ENCODE results near the gene PIP5K1C.

Gene PIP5K1C

DNA sequence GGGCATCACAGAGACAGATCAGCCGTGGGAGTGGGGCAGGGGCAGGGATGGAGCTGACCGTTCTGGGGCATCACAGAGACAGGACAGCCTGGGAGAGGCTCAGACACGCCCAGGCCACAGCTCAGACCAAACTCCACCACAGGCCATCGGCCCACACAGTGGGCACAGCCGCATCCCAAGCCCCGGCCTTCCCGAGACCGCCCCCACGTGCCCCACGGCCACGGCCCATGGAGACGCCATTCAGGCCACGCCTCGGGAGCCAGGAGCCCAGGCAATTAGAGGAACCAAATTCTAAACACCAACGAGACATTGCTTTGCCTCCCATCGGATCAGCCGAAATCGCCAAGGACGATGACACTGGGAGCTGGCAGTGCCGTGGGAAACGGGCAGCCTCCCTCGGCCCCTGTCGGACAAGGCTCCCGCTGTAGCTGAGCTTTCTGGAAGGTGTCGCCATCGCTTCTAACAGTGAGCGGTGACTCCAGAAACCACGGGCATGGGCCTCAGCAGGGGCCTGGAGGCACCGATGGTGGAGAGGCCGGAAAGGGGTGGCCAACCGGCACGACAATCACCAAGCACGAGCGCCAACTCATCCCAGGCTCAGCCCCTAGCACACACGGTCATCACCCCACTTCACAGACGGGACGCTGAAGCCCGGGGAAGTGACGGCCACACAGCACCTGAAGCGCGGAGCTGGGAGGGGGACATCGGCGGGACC is 2.4 kb downstream of the PIP5K1C start:
- no peak overlapping the region for H3K9ac ChIP-seq (ENCODE audit: low read depth, low read length)
- no peak overlapping the region for H3K4me3 ChIP-seq (ENCODE audit: low read depth, low read length)
- no peaks in the 10 kb centered on the region for H3K4me1 ChIP-seq (ENCODE audit: control insufficient read depth, insufficient read depth, low read length)
- no peaks in the 10 kb centered on the region for H3K9me3 ChIP-seq (ENCODE audit: control insufficient read depth, insufficient read depth, low read length)
- peaks cover 5% of the 10 kb centered on the region for H3K36me3 ChIP-seq (ENCODE audit: control insufficient read depth, insufficient read depth, low read length)
- no peaks in the 10 kb centered on the region for H3K27me3 ChIP-seq (ENCODE audit: control insufficient read depth, insufficient read depth, low read length)

DNA sequence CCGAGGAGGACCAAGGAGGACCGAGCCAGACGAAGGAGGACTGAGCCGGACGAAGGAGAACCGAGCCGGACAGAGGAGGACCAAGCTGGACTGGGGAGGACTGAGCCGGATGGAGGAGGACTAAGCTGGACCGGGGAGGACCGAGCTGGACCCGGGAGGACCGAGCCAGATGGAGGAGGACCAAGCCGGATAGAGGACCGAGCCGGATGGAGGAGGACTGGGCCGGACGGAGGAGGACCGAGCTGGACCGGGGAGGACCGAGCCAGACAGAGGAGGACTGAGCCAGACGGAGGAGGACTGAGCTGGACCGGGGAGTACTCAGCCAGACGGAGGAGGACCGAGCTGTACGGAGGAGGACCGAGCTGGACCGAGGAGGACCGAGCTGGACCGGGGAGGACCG is 3.2 kb downstream of the PIP5K1C start:
- Histone ChIP-seq H3K4me3 (ENCODE audit: low read depth, low read length) (no peak overlapping the region), H3K9me3 (ENCODE audit: control insufficient read depth, insufficient read depth, low read length) (no peaks in the 10 kb centered on the region)

DNA sequence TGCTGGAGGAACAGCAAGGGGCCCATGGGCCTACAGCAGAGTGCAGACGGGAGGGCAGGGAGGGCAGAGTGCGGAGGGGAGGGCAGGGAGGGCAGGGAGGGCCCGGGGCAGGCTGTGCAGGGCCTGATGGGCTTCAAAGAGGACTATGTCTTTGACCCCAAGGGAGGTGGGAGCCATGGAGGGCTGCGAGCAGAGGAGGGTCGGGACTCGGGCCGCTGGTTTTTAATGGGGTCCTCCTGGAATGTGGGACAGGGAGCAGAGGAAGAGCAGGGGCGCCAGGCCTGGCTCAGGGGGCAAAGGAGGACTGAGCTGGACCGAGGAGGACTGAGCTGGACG is 3.6 kb downstream of the PIP5K1C start:
- Histone ChIP-seq H3K36me3 (ENCODE audit: control insufficient read depth, insufficient read depth, low read length) (peaks cover 5% of the 10 kb centered on the region), H3K4me1 (ENCODE audit: control insufficient read depth, insufficient read depth, low read length) (no peaks in the 10 kb centered on the region), H3K9me3 (ENCODE audit: control insufficient read depth, insufficient read depth, low read length) (no peaks in the 10 kb centered on the region), H3K9ac (ENCODE audit: low read depth, low read length) (no peak overlapping the region), H3K27me3 (ENCODE audit: control insufficient read depth, insufficient read depth, low read length) (no peaks in the 10 kb centered on the region), H3K4me3 (ENCODE audit: low read depth, low read length) (no peak overlapping the region)

More for the DNA sequence above, 3.2 kb downstream of the PIP5K1C start:
- Histone ChIP-seq H3K9ac (ENCODE audit: low read depth, low read length) (no peak overlapping the region), H3K36me3 (ENCODE audit: control insufficient read depth, insufficient read depth, low read length) (peaks cover 5% of the 10 kb centered on the region), H3K27me3 (ENCODE audit: control insufficient read depth, insufficient read depth, low read length) (no peaks in the 10 kb centered on the region), H3K4me1 (ENCODE audit: control insufficient read depth, insufficient read depth, low read length) (no peaks in the 10 kb centered on the region)

DNA sequence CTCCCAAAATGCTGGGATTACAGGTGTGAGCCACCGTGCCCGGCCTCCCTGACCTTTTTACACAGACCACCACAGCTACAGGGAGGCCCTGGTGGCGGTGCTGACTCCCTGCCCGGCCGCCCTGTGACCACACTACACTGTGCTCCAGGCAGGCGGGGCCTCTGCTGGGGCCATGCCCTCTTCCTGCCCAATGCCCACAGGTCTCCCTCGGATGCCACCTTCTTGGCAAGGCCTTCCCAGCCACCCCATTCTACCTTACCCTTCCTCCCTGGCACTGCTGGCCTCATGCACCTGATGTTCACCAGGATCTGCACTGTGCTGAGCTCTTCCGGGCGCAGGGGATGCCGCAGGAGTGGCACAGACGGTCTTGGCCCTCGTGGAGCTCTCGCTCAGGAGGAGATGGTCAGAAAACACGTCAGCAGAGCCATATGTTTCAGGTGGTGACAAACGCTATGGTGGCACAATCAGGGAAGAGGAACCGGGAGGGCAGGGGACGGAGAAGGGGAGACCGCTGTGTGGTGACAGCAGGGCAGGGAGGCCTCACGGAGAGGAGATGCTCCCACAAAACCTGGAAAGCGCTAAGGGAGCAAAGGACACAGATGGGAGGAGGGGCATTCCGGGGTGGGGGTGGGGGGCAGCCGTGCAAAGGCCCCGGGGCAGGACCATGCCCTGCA is 4.1 kb downstream of the PIP5K1C start:
- peaks cover 5% of the 10 kb centered on the region for H3K36me3 ChIP-seq (ENCODE audit: control insufficient read depth, insufficient read depth, low read length)
- no peaks in the 10 kb centered on the region for H3K9me3 ChIP-seq (ENCODE audit: control insufficient read depth, insufficient read depth, low read length)
- no peak overlapping the region for H3K9ac ChIP-seq (ENCODE audit: low read depth, low read length)
- no peaks in the 10 kb centered on the region for H3K4me1 ChIP-seq (ENCODE audit: control insufficient read depth, insufficient read depth, low read length)
- H3K27me3 ChIP-seq (ENCODE audit: control insufficient read depth, insufficient read depth, low read length): no peaks in the 10 kb centered on the region
- no peak overlapping the region for H3K4me3 ChIP-seq (ENCODE audit: low read depth, low read length)

DNA sequence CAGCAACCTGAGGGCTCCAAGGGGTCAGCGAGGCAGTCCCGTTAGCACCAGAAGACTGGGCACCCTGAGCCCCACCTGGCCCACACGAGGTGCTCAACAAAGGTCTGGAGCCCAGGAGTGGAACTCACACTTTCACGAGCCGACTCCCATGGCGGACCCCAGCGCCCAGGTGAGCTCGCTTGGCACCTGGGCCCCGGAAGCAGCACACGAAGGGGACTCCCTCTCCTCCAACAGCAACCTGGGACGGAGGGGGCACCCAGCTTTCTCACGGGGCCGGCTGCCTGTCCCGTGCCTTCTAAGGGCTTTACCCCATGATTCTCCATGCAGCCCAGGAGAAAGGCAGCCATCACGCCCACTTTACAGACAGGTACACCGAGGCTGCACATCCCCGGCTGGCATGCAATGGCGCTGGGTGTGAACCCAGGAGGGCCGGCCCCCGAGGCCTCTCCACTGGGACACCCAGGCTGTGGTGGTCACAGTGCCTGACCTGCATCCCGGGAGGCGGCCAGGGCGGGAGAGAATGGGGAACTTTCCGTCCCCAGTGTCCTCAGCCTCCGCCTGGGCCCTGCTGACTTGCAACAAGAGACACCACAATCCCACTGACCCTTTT is 5.0 kb downstream of the PIP5K1C start:
- Histone ChIP-seq H3K36me3 (ENCODE audit: control insufficient read depth, insufficient read depth, low read length) (peaks cover 5% of the 10 kb centered on the region), H3K9me3 (ENCODE audit: control insufficient read depth, insufficient read depth, low read length) (no peaks in the 10 kb centered on the region), H3K4me3 (ENCODE audit: low read depth, low read length) (no peak overlapping the region), H3K9ac (ENCODE audit: low read depth, low read length) (no peak overlapping the region), H3K4me1 (ENCODE audit: control insufficient read depth, insufficient read depth, low read length) (no peaks in the 10 kb centered on the region), H3K27me3 (ENCODE audit: control insufficient read depth, insufficient read depth, low read length) (no peaks in the 10 kb centered on the region)

DNA sequence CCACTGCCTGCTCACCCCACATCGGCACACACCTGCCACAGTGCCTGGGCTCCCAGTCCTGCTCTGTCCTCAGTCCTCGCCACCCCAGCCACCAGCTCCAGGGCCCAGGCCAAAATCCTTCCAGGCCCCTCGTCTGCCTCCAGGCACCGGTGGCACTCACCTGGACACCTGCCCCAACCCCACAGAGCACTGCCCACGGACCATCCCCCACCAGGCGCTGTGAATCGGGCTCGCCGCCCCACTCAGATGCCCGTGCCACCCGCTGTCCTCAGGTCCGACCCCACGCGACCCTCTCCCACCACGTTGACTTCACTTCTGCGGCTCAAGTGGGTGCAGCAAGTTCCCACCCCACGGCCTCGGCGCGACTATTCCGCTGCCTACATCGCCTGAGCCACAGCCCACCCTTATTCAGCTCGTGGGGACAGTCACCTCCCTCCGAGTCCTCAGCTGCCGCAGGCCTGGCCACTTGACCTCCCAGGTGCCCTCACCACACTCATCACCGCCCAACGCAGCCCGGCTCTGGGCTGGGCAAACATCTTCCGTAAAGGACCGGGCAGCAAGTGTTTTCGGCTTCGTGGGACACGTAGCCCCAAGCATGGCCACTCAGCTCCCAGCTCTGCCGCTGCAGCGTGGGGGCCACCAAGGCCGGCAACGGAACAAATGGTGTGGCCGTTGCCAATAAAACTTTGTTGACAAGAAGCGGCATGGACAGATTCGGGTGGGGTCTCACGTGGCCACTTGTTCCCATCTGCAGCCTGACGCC is 5.7 kb downstream of the PIP5K1C start:
- Histone ChIP-seq H3K9me3 (ENCODE audit: control insufficient read depth, insufficient read depth, low read length) (no peaks in the 10 kb centered on the region), H3K4me1 (ENCODE audit: control insufficient read depth, insufficient read depth, low read length) (no peaks in the 10 kb centered on the region), H3K9ac (ENCODE audit: low read depth, low read length) (no peak overlapping the region), H3K4me3 (ENCODE audit: low read depth, low read length) (no peak overlapping the region), H3K27me3 (ENCODE audit: control insufficient read depth, insufficient read depth, low read length) (no peaks in the 10 kb centered on the region), H3K36me3 (ENCODE audit: control insufficient read depth, insufficient read depth, low read length) (peaks cover 5% of the 10 kb centered on the region)

DNA sequence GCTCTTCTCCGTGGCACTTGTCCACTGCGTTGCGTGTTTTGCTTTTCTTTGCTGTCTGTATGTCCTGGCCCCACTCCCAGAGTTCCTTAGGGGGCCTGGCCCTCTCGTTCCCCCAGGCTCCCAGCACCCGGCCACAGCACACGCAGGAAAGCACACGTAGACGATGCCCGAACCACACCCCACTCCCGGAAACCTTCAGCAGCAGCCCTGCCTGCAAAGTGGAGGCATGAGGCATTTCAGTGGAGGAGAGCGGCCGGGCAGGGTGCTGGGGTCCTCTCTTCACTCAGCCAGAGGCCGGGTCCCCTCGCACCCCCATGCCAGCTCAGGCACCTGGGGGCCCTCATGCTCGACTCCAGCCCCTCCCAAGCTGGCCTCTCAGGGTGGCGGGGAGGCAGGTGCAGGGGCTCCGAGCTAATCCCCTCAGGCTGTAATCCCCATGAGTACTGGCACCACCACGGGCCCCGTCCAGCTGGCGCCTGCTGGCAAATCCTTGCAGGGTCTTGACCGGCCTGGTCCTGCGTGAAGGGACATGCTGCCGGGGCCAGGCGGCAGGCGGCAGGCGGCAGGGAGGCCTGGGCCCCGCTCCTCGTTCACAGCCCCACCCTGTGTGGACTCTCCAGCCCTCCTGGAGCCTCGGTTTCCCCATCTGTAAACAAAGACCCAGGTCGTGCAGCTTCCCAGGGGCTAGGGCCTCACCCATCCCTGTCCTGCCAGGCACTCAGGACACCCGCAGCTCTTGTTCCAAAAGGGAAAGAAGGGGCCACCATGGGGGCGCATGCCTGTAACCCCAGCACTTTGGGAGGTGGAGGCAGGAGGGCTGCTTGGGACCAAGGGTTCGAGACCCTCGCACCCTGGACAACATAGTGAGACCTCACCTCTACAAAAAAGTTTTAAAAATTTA is 7.0 kb downstream of the PIP5K1C start:
- H3K4me3 ChIP-seq (ENCODE audit: low read depth, low read length): no peak overlapping the region
- no peak overlapping the region for H3K9ac ChIP-seq (ENCODE audit: low read depth, low read length)
- H3K4me1 ChIP-seq (ENCODE audit: control insufficient read depth, insufficient read depth, low read length): peaks cover 3% of the 10 kb centered on the region
- H3K36me3 ChIP-seq (ENCODE audit: control insufficient read depth, insufficient read depth, low read length): peaks cover 5% of the 10 kb centered on the region
- no peaks in the 10 kb centered on the region for H3K9me3 ChIP-seq (ENCODE audit: control insufficient read depth, insufficient read depth, low read length)
- no peaks in the 10 kb centered on the region for H3K27me3 ChIP-seq (ENCODE audit: control insufficient read depth, insufficient read depth, low read length)

DNA sequence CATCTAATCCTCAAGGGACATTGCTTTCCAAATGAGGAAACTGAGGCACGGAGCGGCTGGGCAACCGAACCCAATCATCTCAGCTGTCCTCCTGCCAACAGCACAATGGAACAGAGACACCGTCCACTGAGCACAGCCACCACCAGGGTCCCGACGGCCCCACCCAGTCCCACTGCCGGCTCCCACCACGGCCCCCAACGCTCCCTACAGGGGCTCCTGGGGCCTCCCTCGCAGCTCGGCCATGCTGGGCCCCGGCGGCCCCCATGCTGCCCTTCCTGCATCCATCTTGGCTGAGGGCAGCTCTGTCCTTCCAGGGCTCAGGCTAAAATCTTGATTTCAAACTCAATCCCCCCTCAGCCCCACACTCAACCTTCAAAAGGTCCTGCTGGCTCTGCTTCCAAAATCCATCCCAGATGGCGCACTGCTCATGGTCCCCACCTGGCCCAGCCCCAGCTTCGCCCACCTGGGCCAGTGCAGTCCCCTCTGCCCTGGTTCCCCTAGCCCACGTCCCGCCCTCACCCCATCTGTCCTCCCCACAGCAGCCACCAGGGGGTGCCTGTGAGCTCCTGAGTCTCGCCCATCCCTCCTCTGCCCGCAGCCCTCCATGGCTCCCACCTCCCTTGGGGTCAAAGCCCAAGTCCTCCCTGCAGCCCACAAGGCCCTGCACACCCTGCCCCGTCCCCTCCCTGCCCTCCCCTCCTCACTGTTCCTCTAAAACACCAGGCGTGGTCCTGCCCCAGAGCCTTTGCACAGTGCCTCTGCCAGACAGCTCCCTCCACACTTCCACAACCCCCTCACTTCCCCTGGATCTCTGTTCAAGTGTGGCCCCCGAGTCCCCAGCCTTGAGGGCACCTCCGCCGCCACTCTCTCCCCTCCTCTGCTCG is 7.9 kb downstream of the PIP5K1C start:
- Histone ChIP-seq H3K9ac (ENCODE audit: low read depth, low read length) (no peak overlapping the region), H3K9me3 (ENCODE audit: control insufficient read depth, insufficient read depth, low read length) (no peaks in the 10 kb centered on the region), H3K4me1 (ENCODE audit: control insufficient read depth, insufficient read depth, low read length) (peaks cover 3% of the 10 kb centered on the region)

DNA sequence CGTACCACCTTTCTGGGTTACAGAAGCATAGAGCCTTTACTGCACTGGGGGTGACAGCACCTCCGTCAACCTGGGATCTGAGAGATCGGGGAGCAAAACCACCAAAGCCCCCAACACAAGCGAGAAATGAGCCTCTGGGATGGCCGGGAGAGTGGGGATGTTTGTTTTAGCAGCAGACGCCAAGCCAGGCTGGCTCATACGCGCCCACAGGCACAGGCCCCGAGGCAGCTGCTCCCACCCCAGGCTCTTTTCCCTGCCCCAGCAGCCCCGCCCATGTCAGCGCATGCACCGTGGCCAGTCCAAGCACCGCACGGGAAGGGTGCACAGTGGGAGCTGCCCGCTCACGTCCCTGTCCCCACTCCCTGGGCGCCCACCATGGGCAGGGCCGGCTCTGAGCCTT is 8.5 kb downstream of the PIP5K1C start:
- Histone ChIP-seq H3K36me3 (ENCODE audit: control insufficient read depth, insufficient read depth, low read length) (peaks cover 5% of the 10 kb centered on the region), H3K27me3 (ENCODE audit: control insufficient read depth, insufficient read depth, low read length) (no peaks in the 10 kb centered on the region), H3K4me3 (ENCODE audit: low read depth, low read length) (no peak overlapping the region), H3K9me3 (ENCODE audit: control insufficient read depth, insufficient read depth, low read length) (no peaks in the 10 kb centered on the region), H3K4me1 (ENCODE audit: control insufficient read depth, insufficient read depth, low read length) (peaks cover 5% of the 10 kb centered on the region), H3K9ac (ENCODE audit: low read depth, low read length) (no peak overlapping the region)

More for the DNA sequence above, 7.9 kb downstream of the PIP5K1C start:
- no peaks in the 10 kb centered on the region for H3K27me3 ChIP-seq (ENCODE audit: control insufficient read depth, insufficient read depth, low read length)
- peaks cover 5% of the 10 kb centered on the region for H3K36me3 ChIP-seq (ENCODE audit: control insufficient read depth, insufficient read depth, low read length)
- H3K4me3 ChIP-seq (ENCODE audit: low read depth, low read length): no peak overlapping the region

DNA sequence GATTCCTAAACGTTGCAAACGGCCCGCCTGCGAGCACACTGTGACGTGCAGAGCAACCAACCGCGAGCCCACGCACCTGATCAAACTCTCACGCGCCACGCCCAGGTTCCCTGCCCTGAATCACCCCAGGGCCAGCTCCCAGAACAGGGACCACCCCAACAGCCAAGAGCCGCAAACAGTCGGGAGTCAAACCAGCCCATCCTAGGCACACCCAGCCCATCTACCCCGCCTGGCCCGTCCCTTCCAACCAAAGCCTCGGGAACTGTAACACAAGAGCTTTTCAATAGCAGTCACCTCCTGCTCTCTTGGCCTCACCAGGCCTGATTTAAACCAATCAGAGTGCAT is 8.9 kb downstream of the PIP5K1C start:
- H3K9me3 ChIP-seq (ENCODE audit: control insufficient read depth, insufficient read depth, low read length): no peaks in the 10 kb centered on the region
- no peak overlapping the region for H3K9ac ChIP-seq (ENCODE audit: low read depth, low read length)
- no peaks in the 10 kb centered on the region for H3K27me3 ChIP-seq (ENCODE audit: control insufficient read depth, insufficient read depth, low read length)
- no peak overlapping the region for H3K4me3 ChIP-seq (ENCODE audit: low read depth, low read length)
- H3K4me1 ChIP-seq (ENCODE audit: control insufficient read depth, insufficient read depth, low read length): peaks cover 5% of the 10 kb centered on the region
- H3K36me3 ChIP-seq (ENCODE audit: control insufficient read depth, insufficient read depth, low read length): peaks cover 5% of the 10 kb centered on the region
